Progenitor cell of endocrine pancreas (in vitro differentiated cells): Measurements from ENCODE around the gene C18orf32. TPM values are rescaled to one million over a fixed set of nuclear protein-coding genes. Genes with fewer than 3 reads are reported as not detected.
A peak's percentile ranks its signal among the peaks of the same experiment; 100 is the strongest.

Source experiments
- DNase-seq: peaks from one replicate; pipeline ENCODE4 v3.0.0; 2021; ENCODE audit warnings: low spot score; ENCODE audit not compliant: unreplicated experiment
- H3K27ac Mint-ChIP-seq: 2 replicates; pipeline ENCODE4 v1.8.0; 2021; ENCODE audit warnings: mild to moderate bottlenecking, moderate library complexity, mixed read lengths
- H3K27me3 Mint-ChIP-seq: 2 replicates; pipeline ENCODE4 v1.8.0; 2021; ENCODE audit warnings: mixed read lengths
- H3K36me3 Mint-ChIP-seq: 2 replicates; pipeline ENCODE4 v1.8.0; 2022; ENCODE audit warnings: mixed read lengths; ENCODE audit not compliant: insufficient read depth
- H3K4me1 Mint-ChIP-seq: 2 replicates; pipeline ENCODE4 v1.8.0; 2021; ENCODE audit warnings: low read depth, mixed read lengths
- H3K4me3 Mint-ChIP-seq: 2 replicates; pipeline ENCODE4 v1.8.0; 2021; ENCODE audit warnings: low read depth, mild to moderate bottlenecking, moderate library complexity, mixed read lengths
- H3K9me3 Mint-ChIP-seq: 2 replicates; pipeline ENCODE4 v1.8.0; 2021; ENCODE audit warnings: low read depth, mixed read lengths
- total RNA-seq: library from RNA; stranded (reverse); gene quantifications from 2 replicates; pipeline ENCODE4 v1.2.1, GENCODE V29; 2021
- TF ChIP-seq, protein P1 (sequence below): fragments of 200-600 bp; sonication (generic); IDR thresholded peaks from one replicate; pipeline ENCODE4 v1.5.0; 2021; ENCODE audit warnings: antibody characterized with exemption, mild to moderate bottlenecking; ENCODE audit not compliant: unreplicated experiment

The C18orf32 gene
- total RNA-seq, 1 donor from 2014 or later: 55.6 TPM

DNA sequence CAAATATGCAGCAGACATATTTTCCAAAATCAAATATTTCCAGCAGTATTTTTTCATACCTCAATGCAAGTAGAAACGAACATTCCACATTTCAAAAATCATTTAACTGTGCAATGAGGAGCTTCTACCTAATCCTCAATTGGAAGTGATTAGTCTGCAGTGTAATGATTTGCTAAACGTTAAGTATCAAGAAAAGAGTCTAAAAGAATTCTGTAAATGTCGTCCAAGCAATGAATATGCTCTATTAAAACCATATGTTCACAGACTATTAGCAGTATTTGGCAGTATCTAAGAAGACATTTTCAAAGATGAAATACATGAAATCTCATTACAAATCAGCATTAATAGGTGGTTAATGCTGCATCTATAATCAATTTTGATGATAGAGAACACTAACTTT, 42.5 kb downstream of the C18orf32 start:
- no peaks in the 10 kb centered on the region for H3K27me3 Mint-ChIP-seq
- H3K4me3 Mint-ChIP-seq: no peak overlapping the region
- peaks cover 13% of the 10 kb centered on the region for H3K9me3 Mint-ChIP-seq
- DNase-seq: no peak
- H3K4me1 Mint-ChIP-seq: no peaks in the 10 kb centered on the region
- TF ChIP-seq, protein P1, sequence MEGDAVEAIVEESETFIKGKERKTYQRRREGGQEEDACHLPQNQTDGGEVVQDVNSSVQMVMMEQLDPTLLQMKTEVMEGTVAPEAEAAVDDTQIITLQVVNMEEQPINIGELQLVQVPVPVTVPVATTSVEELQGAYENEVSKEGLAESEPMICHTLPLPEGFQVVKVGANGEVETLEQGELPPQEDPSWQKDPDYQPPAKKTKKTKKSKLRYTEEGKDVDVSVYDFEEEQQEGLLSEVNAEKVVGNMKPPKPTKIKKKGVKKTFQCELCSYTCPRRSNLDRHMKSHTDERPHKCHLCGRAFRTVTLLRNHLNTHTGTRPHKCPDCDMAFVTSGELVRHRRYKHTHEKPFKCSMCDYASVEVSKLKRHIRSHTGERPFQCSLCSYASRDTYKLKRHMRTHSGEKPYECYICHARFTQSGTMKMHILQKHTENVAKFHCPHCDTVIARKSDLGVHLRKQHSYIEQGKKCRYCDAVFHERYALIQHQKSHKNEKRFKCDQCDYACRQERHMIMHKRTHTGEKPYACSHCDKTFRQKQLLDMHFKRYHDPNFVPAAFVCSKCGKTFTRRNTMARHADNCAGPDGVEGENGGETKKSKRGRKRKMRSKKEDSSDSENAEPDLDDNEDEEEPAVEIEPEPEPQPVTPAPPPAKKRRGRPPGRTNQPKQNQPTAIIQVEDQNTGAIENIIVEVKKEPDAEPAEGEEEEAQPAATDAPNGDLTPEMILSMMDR: no peak
- H3K27ac Mint-ChIP-seq: no peak overlapping the region
- H3K36me3 Mint-ChIP-seq: peaks cover 23% of the 10 kb centered on the region

DNA sequence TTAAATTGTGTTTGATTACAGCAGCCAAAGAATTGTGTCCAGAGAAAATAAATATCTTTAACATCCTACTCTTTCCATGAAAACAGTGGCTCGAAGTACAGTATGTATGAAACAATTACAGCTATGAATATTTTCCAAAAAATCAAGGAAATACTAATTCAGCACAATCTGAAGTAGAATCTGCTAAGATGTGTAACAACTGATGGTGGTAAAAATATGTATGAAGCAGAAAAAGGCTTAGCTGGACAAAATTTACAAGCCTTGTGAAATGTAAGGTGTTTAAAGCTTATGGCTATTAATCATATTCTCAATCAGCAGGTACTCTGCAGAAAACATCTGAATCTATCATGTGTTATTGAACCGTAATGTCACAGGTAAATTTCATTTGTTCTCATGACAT, 43.2 kb downstream of the C18orf32 start:
- no peak for DNase-seq
- Mint-ChIP-seq H3K9me3 (peaks cover 8% of the 10 kb centered on the region), H3K27ac (no peak overlapping the region), H3K4me1 (no peaks in the 10 kb centered on the region), H3K36me3 (peaks cover 20% of the 10 kb centered on the region), H3K4me3 (no peak overlapping the region), H3K27me3 (no peaks in the 10 kb centered on the region)
- TF ChIP-seq, protein P1: no peak

DNA sequence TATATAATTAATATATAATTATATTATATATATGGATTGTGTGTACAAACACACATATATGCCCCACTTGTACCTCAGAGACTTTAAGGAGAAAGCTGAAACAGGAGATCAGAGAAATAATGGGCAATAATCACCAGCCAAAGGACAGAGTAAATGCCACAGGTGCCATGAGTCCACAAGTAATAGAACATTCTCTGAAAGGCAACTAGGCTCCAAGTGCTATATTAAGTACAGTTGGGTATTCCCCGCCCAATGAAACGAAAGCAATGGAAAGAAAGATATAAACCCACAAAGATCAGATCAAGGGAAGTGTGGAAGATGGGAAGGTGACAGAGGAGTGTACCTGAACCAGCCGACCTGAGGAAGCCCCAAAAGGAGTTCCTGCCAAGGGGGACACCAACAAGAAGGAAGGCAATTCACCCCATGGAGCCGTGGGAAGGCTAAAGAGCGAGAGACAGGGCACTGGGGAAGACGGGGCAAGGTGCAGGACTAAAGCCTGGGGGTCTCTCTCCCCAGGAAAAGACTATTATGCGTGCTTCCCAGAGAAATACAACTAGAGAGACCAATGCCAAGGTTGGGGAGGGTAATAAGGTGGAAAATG, 45.6 kb downstream of the C18orf32 start:
- peak overlapping the region; percentile 29 for H3K27ac Mint-ChIP-seq
- H3K9me3 Mint-ChIP-seq: no peaks in the 10 kb centered on the region
- H3K4me1 Mint-ChIP-seq: no peaks in the 10 kb centered on the region
- H3K36me3 Mint-ChIP-seq: peaks cover 3% of the 10 kb centered on the region
- no peak overlapping the region for H3K4me3 Mint-ChIP-seq
- no peak for DNase-seq
- TF ChIP-seq, protein P1: no peak
- no peaks in the 10 kb centered on the region for H3K27me3 Mint-ChIP-seq

DNA sequence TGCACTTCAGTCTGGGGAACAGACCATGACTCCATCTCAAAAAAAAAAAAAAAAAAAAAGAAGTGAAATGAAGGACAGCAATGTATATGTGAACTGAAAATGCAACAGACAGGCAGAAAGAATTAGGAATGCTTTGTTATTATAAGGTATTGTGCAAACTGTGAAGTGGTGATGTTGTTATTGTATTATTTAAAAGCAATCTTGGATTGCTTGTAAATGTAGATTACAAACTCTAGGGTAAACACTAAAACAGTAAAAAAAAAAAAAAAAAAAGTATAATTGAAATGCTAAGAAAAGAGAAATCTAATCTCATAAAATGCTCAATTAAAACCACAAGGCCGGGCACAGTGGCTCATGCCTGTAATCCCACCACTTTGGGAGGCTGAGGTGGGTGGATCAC, 51.9 kb downstream of the C18orf32 start:
- H3K9me3 Mint-ChIP-seq: no peaks in the 10 kb centered on the region
- no peak overlapping the region for H3K27ac Mint-ChIP-seq
- no peak for DNase-seq
- no peak overlapping the region for H3K4me3 Mint-ChIP-seq
- no peaks in the 10 kb centered on the region for H3K36me3 Mint-ChIP-seq
- no peaks in the 10 kb centered on the region for H3K27me3 Mint-ChIP-seq
- TF ChIP-seq, protein P1: no peak
- H3K4me1 Mint-ChIP-seq: no peaks in the 10 kb centered on the region

DNA sequence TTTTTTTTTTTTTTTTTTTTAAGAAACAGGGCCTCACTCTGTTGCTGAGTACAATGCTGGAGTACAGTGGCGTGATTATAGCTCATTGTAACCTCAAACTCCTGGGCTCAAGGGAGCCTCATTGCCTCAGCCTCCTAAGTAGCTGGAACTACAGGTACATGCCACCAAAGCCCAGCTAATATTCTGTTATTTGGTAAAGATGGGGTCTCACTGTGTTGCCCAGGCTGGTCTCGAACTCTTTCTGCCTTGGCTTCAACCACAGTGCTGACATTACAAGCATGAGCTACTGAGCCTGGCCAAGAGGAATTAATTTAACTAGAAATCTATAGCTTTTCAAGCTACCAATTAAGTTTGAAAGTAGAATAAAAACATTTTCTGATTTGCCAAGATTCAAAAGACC, 54.4 kb downstream of the C18orf32 start:
- no peaks in the 10 kb centered on the region for H3K27me3 Mint-ChIP-seq
- no peaks in the 10 kb centered on the region for H3K9me3 Mint-ChIP-seq
- no peak overlapping the region for H3K27ac Mint-ChIP-seq
- no peak overlapping the region for H3K4me3 Mint-ChIP-seq
- TF ChIP-seq, protein P1: no peak
- no peaks in the 10 kb centered on the region for H3K4me1 Mint-ChIP-seq
- peaks cover 5% of the 10 kb centered on the region for H3K36me3 Mint-ChIP-seq
- no peak for DNase-seq
